Keratinocyte (primary cell): ENCODE measurements around the gene S100A12. TPM values are rescaled to one million over a fixed set of nuclear protein-coding genes. Genes with fewer than 3 reads are reported as not detected.

ENCODE experiments used
- DNase-seq: peaks from one replicate; pipeline ENCODE4 v3.0.0-alpha.2; 2011; ENCODE audit warnings: low read depth, missing footprints, low spot score
- FAIRE-seq: peaks from 2 replicates; lab custom pipeline; 2011; peaks lifted over from hg19 to GRCh38; lab: Jason Lieb, UNC
- H2AFZ ChIP-seq: 2 replicates; pipeline ENCODE4 v1.6.0; 2012; ENCODE audit warnings: low read length, control low read depth, inconsistent platforms; ENCODE audit not compliant: control insufficient read depth
- H3K27ac ChIP-seq: 2 replicates; pipeline ENCODE4 v1.5.1; 2011; ENCODE audit warnings: low read length; ENCODE audit not compliant: control insufficient read depth, insufficient read depth
- H3K27me3 ChIP-seq: 3 replicates; pipeline ENCODE4 v1.6.0; 2011; ENCODE audit warnings: low read length; ENCODE audit not compliant: control insufficient read depth, insufficient read depth; ENCODE audit errors: extremely low read depth
- H3K36me3 ChIP-seq, 2 experiments: 2 replicates in 1 of 2; 3 replicates in 1 of 2; pipeline ENCODE4 v1.5.1; 2011; ENCODE audit warnings: low read length in 2 of 2, mild to moderate bottlenecking in 1 of 2; ENCODE audit not compliant: control insufficient read depth in 2 of 2, insufficient read depth in 2 of 2; ENCODE audit errors: extremely low read depth in 1 of 2
- H3K4me1 ChIP-seq: 3 replicates; pipeline ENCODE4 v1.5.1; 2011; ENCODE audit warnings: low read length; ENCODE audit not compliant: control insufficient read depth, insufficient read depth; ENCODE audit errors: extremely low read depth
- H3K4me2 ChIP-seq: 3 replicates; pipeline ENCODE4 v1.6.0; 2011; ENCODE audit warnings: low read depth, low read length; ENCODE audit not compliant: control insufficient read depth, insufficient read depth; ENCODE audit errors: extremely low read depth
- H3K4me3 ChIP-seq, 3 experiments: fragments of 200-600 bp in 1 of 3; sonication (generic) in 1 of 3; 2 replicates in 2 of 3; 3 replicates in 1 of 3; pipeline ENCODE4 v1.5.1; 2011 to 2016; ENCODE audit warnings: low read length in 3 of 3, mild to moderate bottlenecking in 3 of 3, control low read depth in 2 of 3, inconsistent platforms in 1 of 3, low read depth in 1 of 3, mixed read lengths in 1 of 3, mixed run types in 1 of 3, moderate library complexity in 1 of 3; ENCODE audit not compliant: control insufficient read depth in 2 of 3, insufficient read depth in 2 of 3; ENCODE audit errors: extremely low read depth in 1 of 3
- H3K79me2 ChIP-seq: 2 replicates; pipeline ENCODE4 v1.6.0; 2012; ENCODE audit warnings: low read length; ENCODE audit not compliant: control insufficient read depth, insufficient read depth
- H3K9ac ChIP-seq: 3 replicates; pipeline ENCODE4 v1.6.0; 2011; ENCODE audit warnings: low read length; ENCODE audit not compliant: control insufficient read depth, insufficient read depth; ENCODE audit errors: extremely low read depth
- H3K9me1 ChIP-seq: 3 replicates; pipeline ENCODE4 v1.6.0; 2011; ENCODE audit warnings: low read length; ENCODE audit not compliant: control insufficient read depth, insufficient read depth; ENCODE audit errors: extremely low read depth
- H3K9me3 ChIP-seq: 2 replicates; pipeline ENCODE4 v1.5.1; 2012; ENCODE audit warnings: low read depth, low read length; ENCODE audit not compliant: control insufficient read depth
- H4K20me1 ChIP-seq: 3 replicates; pipeline ENCODE4 v1.6.0; 2011; ENCODE audit warnings: low read length; ENCODE audit not compliant: control insufficient read depth, insufficient read depth; ENCODE audit errors: extremely low read depth
- CTCF ChIP-seq, 3 experiments: IDR thresholded peaks in 1 of 3; conservative IDR thresholded peaks in 1 of 3; optimal IDR thresholded peaks in 1 of 3; 2 replicates in 2 of 3; 3 replicates in 1 of 3; pipeline versions ENCODE3 to v1.5.1; 2011; ENCODE audit warnings: low read length in 3 of 3, mild to moderate bottlenecking in 3 of 3, moderate library complexity in 2 of 3, control low read depth in 1 of 3, inconsistent platforms in 1 of 3; ENCODE audit not compliant: insufficient read depth in 2 of 3; ENCODE audit errors: extremely low read depth in 1 of 3
- EZH2 ChIP-seq: IDR thresholded peaks from one replicate; pipeline ENCODE4 v1.6.1; 2012; ENCODE audit warnings: inconsistent platforms, mild to moderate bottlenecking, low read length, moderate library complexity
- dilution Hi-C: fragments of 300-500 bp; cut with MboI; formaldehyde crosslinking; loops from one replicate; pipeline ENCODE4 v1.7.0; 2020; ENCODE audit warnings: low sequenced_read_pairs; ENCODE audit not compliant: extremely low pct_ligation_motif_present
- polyA plus RNA-seq, 5 experiments: library from polyadenylated mRNA; depleted of rRNA in 3 of 5; stranded (reverse) in 3 of 5; stranded (forward) in 1 of 5; unstranded in 1 of 5; fragments of >200 nt; gene quantifications; 1 replicate in 1 of 5; 2 replicates in 3 of 5; 3 replicates in 1 of 5; pipeline versions ENCODE4 v1.2.1 to v1.2.3, GENCODE V29; 2011 to 2012; ENCODE audit warnings: missing spikeins in 2 of 5, low read depth in 1 of 5, low replicate concordance in 1 of 5

The S100A12 gene
- polyA plus RNA-seq, 1 donor (not counting 4 experiments of a cell fraction or from before 2014, with no cell fraction given) = 1.5 TPM

- H3K4me3 ChIP-seq = no peak overlapping the region
- peaks cover 29% of the 10 kb centered on the region for H3K4me1 ChIP-seq
- dilution Hi-C loops = no loop called here
- H3K9ac ChIP-seq = no peak overlapping the region
- FAIRE-seq (no peak), DNase-seq (no peak)
- H3K79me2 ChIP-seq = no peaks in the 10 kb centered on the region
- TF ChIP-seq EZH2 = no peak
- no peak for TF ChIP-seq CTCF (optimal IDR thresholded peaks at IDR 0.05 in 1 of 3, IDR thresholded peaks at IDR 0.05 in 1 of 3, conservative IDR thresholded peaks at IDR 0.05 in 1 of 3; ENCODE audit: extremely low read depth in 1 of 3, insufficient read depth in 2 of 3, low read length in 3 of 3)
- H3K4me2 ChIP-seq = no peak overlapping the region
- no peak overlapping the region for H2AFZ ChIP-seq
- H4K20me1 ChIP-seq = no peaks in the 10 kb centered on the region
- no peaks in the 10 kb centered on the region for H3K9me1 ChIP-seq
- H3K9me3 ChIP-seq = no peaks in the 10 kb centered on the region
- H3K27ac ChIP-seq = no peak overlapping the region
- H3K36me3 ChIP-seq = no peaks in the 10 kb centered on the region
- no peaks in the 10 kb centered on the region for H3K27me3 ChIP-seq
Measured at GRCh38 chr1:153344718-153345025, 30.7 kb downstream of the S100A12 start.

- Histone ChIP-seq H4K20me1 (no peaks in the 10 kb centered on the region), H3K27ac (no peak overlapping the region), H3K4me2 (no peak overlapping the region), H3K36me3 (no peaks in the 10 kb centered on the region), H3K27me3 (no peaks in the 10 kb centered on the region), H2AFZ (no peak overlapping the region), H3K4me3 (no peak overlapping the region), H3K79me2 (no peaks in the 10 kb centered on the region), H3K9me3 (no peaks in the 10 kb centered on the region), H3K4me1 (peaks cover 29% of the 10 kb centered on the region), H3K9me1 (no peaks in the 10 kb centered on the region), H3K9ac (no peak overlapping the region)
- no peak for FAIRE-seq
- dilution Hi-C loops = no loop called here
- no peak for DNase-seq
- no peak for TF ChIP-seq CTCF (optimal IDR thresholded peaks at IDR 0.05 in 1 of 3, IDR thresholded peaks at IDR 0.05 in 1 of 3, conservative IDR thresholded peaks at IDR 0.05 in 1 of 3; ENCODE audit: extremely low read depth in 1 of 3, insufficient read depth in 2 of 3, low read length in 3 of 3)
- TF ChIP-seq EZH2 = no peak
Measured at GRCh38 chr1:153343811-153344717, 31.4 kb downstream of the S100A12 start.
